Fibroblast of the aortic adventitia (primary cell): Measurements from ENCODE around the gene PSMA1. TPM values are rescaled to one million over a fixed set of nuclear protein-coding genes. Genes with fewer than 3 reads are reported as not detected.
A peak's percentile ranks its signal among the peaks of the same experiment; 100 is the strongest.
"Not testable (repeated sequence)": the region's sequence is repeated elsewhere in the genome, so short reads cannot be mapped to it uniquely, and the experiment has no call there.

Experiments used
- DNase-seq: peaks from one replicate; pipeline ENCODE4 v3.0.0-alpha.2; 2010; ENCODE audit warnings: low read depth
- H3K4me3 ChIP-seq: 2 replicates; pipeline ENCODE4 v1.5.1; 2011; ENCODE audit warnings: low read depth, mild to moderate bottlenecking, control low read depth, low read length, moderate library complexity
- CTCF ChIP-seq: IDR thresholded peaks from 2 replicates; pipeline ENCODE4 v1.5.1; 2011; ENCODE audit warnings: mild to moderate bottlenecking, low read length, control low read depth, inconsistent platforms; ENCODE audit not compliant: insufficient read depth
- total RNA-seq: library from RNA; depleted of rRNA; stranded (reverse); fragments of >200 nt; gene quantifications from 2 replicates; pipeline ENCODE4 v1.2.3, GENCODE V29; 2012; ENCODE audit warnings: low replicate concordance

The PSMA1 gene
- total RNA-seq: 110 and 125 TPM in 2 replicates

- TF ChIP-seq CTCF: peak; percentile 16
- peak; percentile 93 for DNase-seq
- H3K4me3 ChIP-seq: peak within 1 kb of the TSS; percentile 68
Observed at GRCh38 chr11:14519917-14520746, at the start of gene PSMA1. Gene PSMA1 (minus strand): TSS chr11:14520386. CDS start chr11:14520299, 87 bp downstream.

GRCh38 chr11:14569516-14569915 is 49.3 kb upstream of the PSMA1 start:
- not testable (repeated sequence) for DNase-seq, H3K4me3 ChIP-seq

- no peak for DNase-seq
- no peak overlapping the region for H3K4me3 ChIP-seq
- no peak for TF ChIP-seq CTCF
Observed at GRCh38 chr11:14567064-14567651, 47.0 kb upstream of the PSMA1 start.

GRCh38 chr11:14566331-14567063 is 46.3 kb upstream of the PSMA1 start:
- TF ChIP-seq CTCF: no peak
- DNase-seq: no peak

GRCh38 chr11:14565845-14566244 is 45.7 kb upstream of the PSMA1 start:
- DNase-seq: no peak
- no peak overlapping the region for H3K4me3 ChIP-seq
- TF ChIP-seq CTCF: no peak

More at GRCh38 chr11:14566331-14567063, 46.3 kb upstream of the PSMA1 start:
- H3K4me3 ChIP-seq: no peak overlapping the region

GRCh38 chr11:14555818-14556217 is 35.6 kb upstream of the PSMA1 start:
- no peak for TF ChIP-seq CTCF
- DNase-seq: no peak

GRCh38 chr11:14554959-14555358 is 34.8 kb upstream of the PSMA1 start:
- TF ChIP-seq CTCF: no peak
- DNase-seq: no peak
- H3K4me3 ChIP-seq: no peak overlapping the region

More at GRCh38 chr11:14555818-14556217, 35.6 kb upstream of the PSMA1 start:
- no peak overlapping the region for H3K4me3 ChIP-seq
